Activated naive CD4-positive, alpha-beta T cell treated with anti-CD3 and anti-CD28 coated beads, Interleukin-2, amount 50 U/mL, for 72 hours (primary cell): ENCODE data around the gene TRPM2. TPM values are rescaled to one million over a fixed set of nuclear protein-coding genes. Genes with fewer than 3 reads are reported as not detected.
"Not testable (repeated sequence)": the region's sequence is repeated elsewhere in the genome, so short reads cannot be mapped to it uniquely, and the experiment has no call there.

ENCODE experiments used
- ATAC-seq, 2 donors: fragments of 150-1000 bp; cut with Tn5 transposase; 2 replicates each; pipeline ENCODE4 v1.10.0; 2021; ENCODE audit warnings: mild to moderate bottlenecking in 2 of 2, moderate library complexity in 2 of 2
- DNase-seq, 2 donors: peaks; one replicate each; pipeline ENCODE4 v3.0.0; 2021 to 2022; ENCODE audit warnings: low spot score in 2 of 2
- H3K27ac Mint-ChIP-seq, 2 donors: one replicate each; pipeline ENCODE4 v1.8.0; 2022; ENCODE audit warnings: mild to moderate bottlenecking in 2 of 2, mixed read lengths in 2 of 2
- H3K36me3 Mint-ChIP-seq, 2 donors: one replicate each; pipeline ENCODE4 v1.8.0; 2022; ENCODE audit warnings: mixed read lengths in 2 of 2
- H3K9me3 Mint-ChIP-seq, 2 donors: one replicate each; pipeline ENCODE4 v1.8.0; 2022; ENCODE audit warnings: mixed read lengths in 2 of 2
- total RNA-seq, 2 donors: library from RNA; stranded (reverse); gene quantifications; one replicate each; pipeline ENCODE4 v1.2.3, GENCODE V29; 2022

The TRPM2 gene
- total RNA-seq, 2 donors from 2014 or later: 8.5 to 16.3 TPM

DNA sequence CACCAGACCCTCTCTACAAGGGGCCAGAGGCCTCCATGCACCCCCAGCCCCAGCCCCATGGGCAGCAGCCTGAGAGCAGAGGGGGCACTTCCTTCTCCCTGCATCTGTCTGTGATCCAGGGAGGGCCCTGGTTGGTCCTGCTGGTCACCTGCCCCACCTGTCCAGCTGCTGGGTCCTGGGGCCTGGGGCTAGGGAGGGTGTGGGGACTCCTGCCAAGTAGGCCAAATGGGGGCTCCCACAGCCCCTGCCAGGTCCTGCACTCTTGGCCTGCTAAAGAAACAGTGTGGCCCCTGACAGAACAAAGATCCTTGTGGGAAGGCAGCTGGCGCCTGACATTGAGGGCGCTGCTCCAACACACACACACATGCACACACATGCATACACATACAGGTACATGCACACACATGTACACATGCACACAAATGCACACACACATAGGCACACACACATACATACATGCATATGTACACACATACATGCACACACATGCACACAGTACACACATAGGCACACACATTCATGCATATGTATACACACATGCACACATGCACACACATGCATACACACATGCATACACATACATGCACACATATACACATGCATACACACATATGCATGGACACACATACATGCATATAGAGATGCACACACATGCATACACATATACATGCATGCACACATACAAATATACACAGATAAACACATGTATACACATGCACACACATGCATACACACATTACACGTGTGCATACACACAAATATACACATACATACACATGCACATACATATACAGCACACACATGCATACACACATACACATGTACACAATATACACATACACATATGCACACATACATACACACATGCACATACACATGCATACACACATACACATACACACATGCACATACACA lies 49.9 kb downstream of the TRPM2 start:
- Mint-ChIP-seq H3K27ac (no peak overlapping the region), H3K36me3 (peaks cover 0 to 8% of the 10 kb centered on the region in 2 donors), H3K9me3 (peaks cover 0 to 3% of the 10 kb centered on the region in 2 donors)
- no peak for DNase-seq
- no peak for ATAC-seq

GRCh38 chr21:44404482-44404881 lies 51.1 kb downstream of the TRPM2 start:
- peaks cover 0 to 15% of the 10 kb centered on the region in 2 donors for H3K36me3 Mint-ChIP-seq
- not testable (repeated sequence) for H3K27ac Mint-ChIP-seq, H3K9me3 Mint-ChIP-seq, DNase-seq, ATAC-seq

GRCh38 chr21:44405091-44405947 lies 51.9 kb downstream of the TRPM2 start:
- Mint-ChIP-seq H3K27ac (peak overlapping the region in 1 of 2 donors; percentile 50), H3K9me3 (peaks cover 0 to 9% of the 10 kb centered on the region in 2 donors), H3K36me3 (peaks cover 0 to 15% of the 10 kb centered on the region in 2 donors)
- ATAC-seq: no peak
- DNase-seq: peak in 1 of 2 donors; percentile 50

GRCh38 chr21:44405948-44406872 lies 52.8 kb downstream of the TRPM2 start:
- ATAC-seq (peak in 1 of 2 donors; percentile 26), DNase-seq (peak in 1 of 2 donors; percentile 45)
- H3K27ac Mint-ChIP-seq: peak overlapping the region in 1 of 2 donors; percentile 50
- peaks cover 0 to 15% of the 10 kb centered on the region in 2 donors for H3K36me3 Mint-ChIP-seq
- H3K9me3 Mint-ChIP-seq: peaks cover 0 to 9% of the 10 kb centered on the region in 2 donors

GRCh38 chr21:44406953-44407352 lies 53.5 kb downstream of the TRPM2 start:
- H3K36me3 Mint-ChIP-seq: peaks cover 0 to 15% of the 10 kb centered on the region in 2 donors
- peak overlapping the region; percentile 54 to 89 for H3K27ac Mint-ChIP-seq

GRCh38 chr21:44407493-44407892 lies 54.1 kb downstream of the TRPM2 start:
- Mint-ChIP-seq H3K36me3 (peaks cover 0 to 15% of the 10 kb centered on the region in 2 donors), H3K9me3 (peaks cover 0 to 9% of the 10 kb centered on the region in 2 donors), H3K27ac (peak overlapping the region; percentile 54 to 89)
- DNase-seq (peak in 1 of 2 donors; percentile 31), ATAC-seq (peak; percentile 75 to 84)

More at GRCh38 chr21:44406953-44407352, 53.5 kb downstream of the TRPM2 start:
- DNase-seq (no peak), ATAC-seq (peak in 1 of 2 donors; percentile 11)
- peaks cover 0 to 9% of the 10 kb centered on the region in 2 donors for H3K9me3 Mint-ChIP-seq

- Mint-ChIP-seq H3K36me3 (peaks cover 0 to 15% of the 10 kb centered on the region in 2 donors), H3K9me3 (peaks cover 0 to 9% of the 10 kb centered on the region in 2 donors), H3K27ac (peak overlapping the region in 1 of 2 donors; percentile 13)
- ATAC-seq (no peak), DNase-seq (no peak)
Measured at GRCh38 chr21:44408226-44408625, 54.8 kb downstream of the TRPM2 start.

DNA sequence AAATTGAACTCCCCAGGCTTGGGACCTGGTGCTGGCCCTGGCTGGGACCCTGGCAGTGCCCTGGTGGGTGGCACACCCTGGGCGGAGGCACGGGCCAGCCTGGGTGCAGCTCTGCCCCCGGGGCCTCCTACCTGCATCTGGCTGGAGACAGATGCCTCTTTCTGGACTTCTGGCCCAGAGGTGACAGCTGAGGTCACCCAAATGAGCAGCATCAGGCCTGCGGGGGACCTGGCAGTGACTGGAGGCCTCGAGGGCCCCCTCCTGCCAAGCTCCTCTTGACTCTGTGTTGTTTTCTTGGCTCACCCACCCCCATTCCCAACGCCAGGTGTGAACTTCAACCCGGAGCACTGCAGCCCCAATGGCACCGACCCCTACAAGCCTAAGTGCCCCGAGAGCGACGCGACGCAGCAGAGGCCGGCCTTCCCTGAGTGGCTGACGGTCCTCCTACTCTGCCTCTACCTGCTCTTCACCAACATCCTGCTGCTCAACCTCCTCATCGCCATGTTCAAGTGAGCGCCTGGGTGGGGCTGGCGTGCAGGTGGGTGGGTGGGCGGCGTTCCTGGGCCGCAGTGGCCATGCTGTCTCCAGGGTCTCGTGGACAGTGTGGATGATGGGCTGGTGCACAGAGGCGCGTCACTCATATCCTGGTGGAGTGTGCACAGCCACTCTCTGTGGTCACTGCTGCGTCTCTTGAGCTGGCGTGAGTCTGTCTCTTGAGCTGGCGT lies 60.3 kb downstream of the TRPM2 start:
- Mint-ChIP-seq H3K9me3 (peaks cover 0 to 6% of the 10 kb centered on the region in 2 donors), H3K27ac (no peak overlapping the region), H3K36me3 (peaks cover 0 to 6% of the 10 kb centered on the region in 2 donors)
- no peak for ATAC-seq
- peak in 1 of 2 donors; percentile 33 for DNase-seq

DNA sequence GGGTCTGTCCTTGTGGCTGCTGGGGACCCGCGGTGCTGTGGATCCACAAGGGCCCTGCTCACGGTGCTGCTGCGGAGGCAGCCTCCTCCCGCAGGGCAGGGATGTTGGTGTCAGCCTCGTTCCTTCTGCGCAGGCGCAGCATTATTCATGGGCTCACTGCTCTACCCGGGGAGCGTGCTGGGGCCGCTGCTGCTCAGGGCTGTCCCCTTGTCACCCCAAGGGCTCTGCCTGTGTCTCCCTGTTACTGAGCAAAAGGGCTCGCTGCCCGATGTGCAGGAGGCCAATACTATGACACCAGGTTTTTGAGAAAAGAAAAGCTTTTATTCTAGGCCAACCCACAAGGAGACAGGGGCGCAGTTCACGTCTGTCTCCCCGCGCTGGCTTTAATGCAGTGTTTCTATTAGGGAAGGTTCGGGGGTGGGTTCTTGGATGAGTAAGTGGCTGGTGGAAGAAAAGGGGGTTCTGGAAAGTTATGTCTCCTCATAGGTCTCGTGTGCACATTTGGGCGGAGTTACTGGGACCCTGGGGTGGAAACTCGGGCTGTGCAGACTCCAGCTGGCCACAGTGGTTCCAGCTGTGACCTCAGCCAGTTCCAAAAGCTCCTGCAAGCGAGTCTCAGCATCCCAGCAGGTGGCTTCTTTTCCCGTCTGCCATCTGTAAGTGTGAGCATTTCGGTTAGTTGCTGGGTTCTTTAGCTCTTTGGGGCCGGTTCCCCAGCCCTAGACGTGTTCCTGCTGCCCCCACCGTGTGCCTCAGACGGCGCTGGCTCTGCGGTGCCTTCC lies 61.1 kb downstream of the TRPM2 start:
- ATAC-seq (no peak), DNase-seq (no peak)
- Mint-ChIP-seq H3K9me3 (peaks cover 3 to 4% of the 10 kb centered on the region in 2 donors), H3K36me3 (peaks cover under 1 to 4% of the 10 kb centered on the region in 2 donors), H3K27ac (no peak overlapping the region)

- Mint-ChIP-seq H3K27ac (no peak overlapping the region), H3K9me3 (peaks cover 7 to 9% of the 10 kb centered on the region in 2 donors), H3K36me3 (peaks cover 0 to 7% of the 10 kb centered on the region in 2 donors)
- ATAC-seq (no peak), DNase-seq (peak in 1 of 2 donors; percentile 44)
Measured at GRCh38 chr21:44415073-44416025, 61.9 kb downstream of the TRPM2 start.

DNA sequence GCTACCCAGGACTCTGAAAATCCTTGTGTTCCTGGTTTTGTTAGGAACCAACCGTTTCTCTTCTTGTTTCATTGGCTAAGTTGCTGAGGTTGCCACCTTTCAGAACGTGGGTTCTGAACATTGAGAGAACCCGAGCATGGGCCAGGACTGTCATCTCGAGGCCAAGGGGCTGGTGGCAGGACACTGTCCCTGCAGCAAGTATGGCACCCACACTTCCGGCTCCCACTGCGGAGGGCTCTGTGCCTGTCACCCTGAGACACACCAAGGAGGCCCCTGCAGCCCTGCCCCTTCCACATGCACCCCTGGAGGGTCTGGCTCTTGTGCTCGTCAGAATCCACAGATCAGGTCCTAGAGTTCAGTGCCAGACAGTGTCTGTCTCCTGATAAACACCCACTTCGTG lies 62.8 kb downstream of the TRPM2 start:
- no peak for DNase-seq
- ATAC-seq: no peak
- Mint-ChIP-seq H3K27ac (no peak overlapping the region), H3K36me3 (peaks cover 0 to 7% of the 10 kb centered on the region in 2 donors), H3K9me3 (peaks cover 7 to 9% of the 10 kb centered on the region in 2 donors)

DNA sequence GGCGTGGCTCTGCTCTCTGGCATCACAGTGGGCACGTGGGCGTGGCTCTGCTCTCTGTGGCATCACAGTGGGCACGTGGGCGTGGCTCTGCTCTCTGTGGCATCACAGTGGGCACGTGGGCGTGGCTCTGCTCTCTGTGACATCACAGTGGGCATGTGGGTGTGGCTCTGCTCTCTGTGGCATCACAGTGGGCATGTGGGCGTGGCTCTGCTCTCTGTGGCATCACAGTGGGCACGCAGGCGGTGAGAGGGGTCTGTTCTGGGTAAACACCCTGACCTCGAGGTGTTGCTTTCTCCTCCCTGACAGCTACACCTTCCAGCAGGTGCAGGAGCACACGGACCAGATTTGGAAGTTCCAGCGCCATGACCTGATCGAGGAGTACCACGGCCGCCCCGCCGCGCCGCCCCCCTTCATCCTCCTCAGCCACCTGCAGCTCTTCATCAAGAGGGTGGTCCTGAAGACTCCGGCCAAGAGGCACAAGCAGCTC lies 64.2 kb downstream of the TRPM2 start:
- not testable (repeated sequence) for H3K9me3 Mint-ChIP-seq, DNase-seq, H3K36me3 Mint-ChIP-seq, ATAC-seq, H3K27ac Mint-ChIP-seq

GRCh38 chr21:44418108-44418875 lies 64.9 kb downstream of the TRPM2 start:
- Mint-ChIP-seq H3K27ac (peak overlapping the region in 1 of 2 donors; percentile 56), H3K9me3 (peaks cover 7 to 9% of the 10 kb centered on the region in 2 donors), H3K36me3 (peaks cover 0 to 7% of the 10 kb centered on the region in 2 donors)
- ATAC-seq (no peak), DNase-seq (peak in 1 of 2 donors; percentile 38)
